H1 (cell line): ENCODE data around the gene ANXA9. TPM values are rescaled to one million over a fixed set of nuclear protein-coding genes. Genes with fewer than 3 reads are reported as not detected.

Experiments
- CTCF ChIA-PET: fragments of 300-600 bp; sonication (Branson Sonifier 250); formaldehyde crosslinking; loops from one replicate; lab custom pipeline; 2021; ENCODE audit not compliant: partially characterized antibody; lab: Charles Lee
- POLR2A ChIA-PET: fragments of 300-600 bp; sonication (Branson Sonifier 250); formaldehyde crosslinking; loops from one replicate; lab custom pipeline; 2021; ENCODE audit warnings: inconsistent platforms; ENCODE audit not compliant: partially characterized antibody; lab: Charles Lee
- DNase-seq, 2 experiments: peaks; one replicate each; pipeline versions ENCODE4 v3.0.0 to v3.0.0-alpha.2; 2010 to 2022; ENCODE audit warnings: low spot score in 2 of 2, low read depth in 1 of 2, mixed read lengths in 1 of 2
- FAIRE-seq: peaks from 2 replicates; lab custom pipeline; 2011; peaks lifted over from hg19 to GRCh38; lab: Jason Lieb, UNC
- H2AFZ ChIP-seq: 2 replicates; pipeline ENCODE4 v1.8.1; 2012; ENCODE audit warnings: low read length, inconsistent platforms
- H2AK5ac ChIP-seq: 2 replicates; pipeline ENCODE4 v1.6.1; 2013; ENCODE audit warnings: low read depth, low read length
- H2BK120ac ChIP-seq: replicated peaks from 2 replicates; pipeline ENCODE3; 2013; ENCODE audit warnings: low read depth, low read length, inconsistent platforms
- H2BK12ac ChIP-seq: 2 replicates; pipeline ENCODE4 v1.6.1; 2013; ENCODE audit warnings: low read depth, low read length
- H2BK15ac ChIP-seq: 2 replicates; pipeline ENCODE4 v1.6.1; 2013; ENCODE audit warnings: low read length
- H2BK20ac ChIP-seq: 2 replicates; pipeline ENCODE4 v1.6.1; 2013; ENCODE audit warnings: low read length
- H2BK5ac ChIP-seq: 2 replicates; pipeline ENCODE4 v1.6.1; 2013; ENCODE audit warnings: low read depth, low read length
- H3K14ac ChIP-seq: 2 replicates; pipeline ENCODE4 v1.6.1; 2013; ENCODE audit warnings: inconsistent platforms; ENCODE audit not compliant: insufficient read length
- H3K18ac ChIP-seq: 2 replicates; pipeline ENCODE4 v1.6.1; 2013; ENCODE audit warnings: low read length; ENCODE audit errors: extremely low read depth
- H3K23ac ChIP-seq: 2 replicates; pipeline ENCODE4 v1.6.1; 2013; ENCODE audit warnings: inconsistent platforms; ENCODE audit not compliant: insufficient read length
- H3K23me2 ChIP-seq: 2 replicates; pipeline ENCODE4 v1.6.1; 2013; ENCODE audit warnings: low read depth, low read length
- H3K27ac ChIP-seq: 2 replicates; pipeline ENCODE4 v1.6.1; 2011; ENCODE audit warnings: low read depth, low read length, inconsistent platforms
- H3K27me3 ChIP-seq, 4 experiments: replicated peaks in 1 of 4; 1 replicate in 1 of 4; 2 replicates in 3 of 4; pipeline versions ENCODE4 v1.6.1 to v1.8.1; 2011 to 2013; ENCODE audit warnings: low read length in 3 of 4, mild to moderate bottlenecking in 3 of 4, inconsistent platforms in 2 of 4, mixed read lengths in 2 of 4, moderate library complexity in 1 of 4; ENCODE audit not compliant: control insufficient read depth in 3 of 4, insufficient read depth in 3 of 4; ENCODE audit errors: extremely low read depth in 1 of 4
- H3K36me3 ChIP-seq, 4 experiments: 2 replicates each; pipeline versions ENCODE4 v1.6.1 to v1.8.1; 2011 to 2013; ENCODE audit warnings: mild to moderate bottlenecking in 4 of 4, low read length in 3 of 4, moderate library complexity in 2 of 4, control low read depth in 1 of 4, inconsistent platforms in 1 of 4; ENCODE audit not compliant: insufficient read depth in 4 of 4, control insufficient read depth in 2 of 4
- H3K4ac ChIP-seq: replicated peaks from 2 replicates; pipeline ENCODE3; 2013; ENCODE audit warnings: low read length, low read depth, mixed read lengths, inconsistent platforms; ENCODE audit not compliant: insufficient read length
- H3K4me1 ChIP-seq, 4 experiments: replicated peaks in 1 of 4; 1 replicate in 1 of 4; 2 replicates in 3 of 4; pipeline versions ENCODE4 v1.6.1 to v1.8.1; 2011 to 2013; ENCODE audit warnings: low read length in 3 of 4, inconsistent platforms in 2 of 4, mixed read lengths in 1 of 4; ENCODE audit not compliant: insufficient read depth in 4 of 4, control insufficient read depth in 3 of 4
- H3K4me2 ChIP-seq, 2 experiments: 2 replicates each; pipeline versions ENCODE4 v1.6.1 to v1.8.1; 2011 to 2013; ENCODE audit warnings: low read depth in 2 of 2, low read length in 2 of 2, control low read depth in 1 of 2, inconsistent platforms in 1 of 2, mild to moderate bottlenecking in 1 of 2; ENCODE audit not compliant: insufficient read depth in 1 of 2
- H3K4me3 ChIP-seq, 4 experiments: fragments of 200-600, 300-600 bp in 1 of 4; sonication (generic), shearing (Covaris generic), sonication (Bioruptor Twin) in 1 of 4; 2 replicates each; pipeline versions ENCODE4 v1.5.1 to v1.8.1; 2011 to 2016; ENCODE audit warnings: low read length in 4 of 4, low read depth in 3 of 4, control low read depth in 2 of 4, inconsistent platforms in 2 of 4, mild to moderate bottlenecking in 2 of 4, mixed read lengths in 1 of 4, moderate library complexity in 1 of 4; ENCODE audit not compliant: insufficient read depth in 2 of 4; ENCODE audit errors: extremely low read depth in 1 of 4
- H3K56ac ChIP-seq: replicated peaks from 2 replicates; pipeline ENCODE3; 2013; ENCODE audit warnings: low read depth, mild to moderate bottlenecking, mixed read lengths, low read length, inconsistent platforms; ENCODE audit not compliant: insufficient read length
- H3K79me1 ChIP-seq: 2 replicates; pipeline ENCODE4 v1.6.1; 2013; ENCODE audit warnings: low read depth, low read length, control low read depth
- H3K79me2 ChIP-seq, 2 experiments: 2 replicates each; pipeline versions ENCODE4 v1.6.1 to v1.8.1; 2012 to 2013; ENCODE audit warnings: low read length in 2 of 2, mild to moderate bottlenecking in 2 of 2, inconsistent platforms in 1 of 2; ENCODE audit not compliant: insufficient read depth in 2 of 2, control insufficient read depth in 1 of 2
- H3K9ac ChIP-seq, 4 experiments: replicated peaks in 1 of 4; 1 replicate in 1 of 4; 2 replicates in 3 of 4; pipeline versions ENCODE4 v1.6.1 to v1.8.1; 2011 to 2013; ENCODE audit warnings: low read depth in 3 of 4, low read length in 3 of 4, control low read depth in 2 of 4, mild to moderate bottlenecking in 2 of 4, moderate library complexity in 2 of 4, inconsistent platforms in 1 of 4; ENCODE audit errors: extremely low read depth in 1 of 4
- H3K9me3 ChIP-seq, 2 experiments: 2 replicates each; pipeline versions ENCODE4 v1.6.1 to v1.8.1; 2012 to 2013; ENCODE audit warnings: mild to moderate bottlenecking in 2 of 2, moderate library complexity in 2 of 2, control low read depth in 1 of 2, inconsistent platforms in 1 of 2, low read depth in 1 of 2, low read length in 1 of 2, mixed read lengths in 1 of 2; ENCODE audit not compliant: insufficient read depth in 2 of 2
- H4K20me1 ChIP-seq, 2 experiments: replicated peaks in 1 of 2; 2 replicates each; pipeline versions ENCODE3 to v1.8.1; 2011 to 2013; ENCODE audit warnings: inconsistent platforms in 2 of 2, low read length in 2 of 2, mild to moderate bottlenecking in 1 of 2; ENCODE audit not compliant: insufficient read depth in 2 of 2, control insufficient read depth in 1 of 2
- H4K5ac ChIP-seq: 2 replicates; pipeline ENCODE4 v1.6.1; 2013; ENCODE audit warnings: low read length, low read depth, mixed read lengths, inconsistent platforms; ENCODE audit not compliant: insufficient read length
- H4K8ac ChIP-seq: 2 replicates; pipeline ENCODE4 v1.8.0; 2013; ENCODE audit warnings: mild to moderate bottlenecking, moderate library complexity, low read length, inconsistent platforms; ENCODE audit not compliant: insufficient read depth; ENCODE audit errors: extremely low read depth
- H4K91ac ChIP-seq: replicated peaks from 2 replicates; pipeline ENCODE3; 2013; ENCODE audit warnings: low read length, mixed read lengths, inconsistent platforms; ENCODE audit not compliant: insufficient read length
- CTCF ChIP-seq, 3 experiments: IDR thresholded peaks; 1 replicate in 2 of 3; 2 replicates in 1 of 3; pipeline versions ENCODE4 v1.5.1 to v1.6.1; 2011; ENCODE audit warnings: low read length in 3 of 3, mild to moderate bottlenecking in 3 of 3, inconsistent platforms in 2 of 3, low read depth in 1 of 3, moderate library complexity in 1 of 3; ENCODE audit not compliant: insufficient read depth in 1 of 3; ENCODE audit errors: control extremely low read depth in 1 of 3
- RAD21 ChIP-seq, 2 experiments: IDR thresholded peaks in 1 of 2; conservative IDR thresholded peaks in 1 of 2; 2 replicates each; pipeline ENCODE4 v1.6.1; 2011; ENCODE audit warnings: low read depth in 2 of 2, low read length in 2 of 2, improper control_type of control experiment in 1 of 2, inconsistent platforms in 1 of 2, mild to moderate bottlenecking in 1 of 2, moderate library complexity in 1 of 2
- SUZ12 ChIP-seq: fragments of 200-600 bp; sonication (generic); IDR thresholded peaks from 2 replicates; pipeline ENCODE4 v1.6.1; 2012; ENCODE audit warnings: mild to moderate bottlenecking, inconsistent platforms, low read length, moderate library complexity, mixed read lengths
- WGBS, 2 experiments: shearing (Covaris generic) in 1 of 2; methylation state at CpG; one replicate each; pipeline versions ENCODE4 v1.1.6 to v1.1.7; 2013 to 2015; ENCODE audit warnings: low lambda C conversion rate in 2 of 2, mixed read lengths in 2 of 2, inconsistent platforms in 1 of 2, low coverage in 1 of 2, missing lambda C conversion rate in 1 of 2; ENCODE audit not compliant: insufficient replicate concordance in 2 of 2, insufficient coverage in 1 of 2, insufficient read length in 1 of 2; ENCODE audit errors: extremely low coverage in 1 of 2, missing lambda C conversion rate in 1 of 2; 5-methylcytosine and 5-hydroxymethylcytosine counted together
- polyA plus RNA-seq, 7 experiments: library from polyadenylated mRNA; depleted of rRNA in 3 of 7; stranded (reverse) in 5 of 7; unstranded in 2 of 7; fragments of >200 nt in 5 of 7; fragments of 200-250 nt in 2 of 7; gene quantifications; 1 replicate in 5 of 7; 2 replicates in 1 of 7; 4 replicates in 1 of 7; pipeline versions ENCODE4 v1.2.1 to v1.2.3, GENCODE V29; 2011 to 2013; ENCODE audit warnings: missing spikeins in 2 of 7, mixed read lengths in 2 of 7
- total RNA-seq: library from RNA; stranded (reverse); fragmentation: NEBNext Ultra II Directional; extraction: Animal tissue kit (Norgen Biotek cat#: 25700); gene quantifications from 2 replicates; pipeline ENCODE4 v1.2.1, GENCODE V29; 2021

The ANXA9 gene
- total and polyA plus RNA-seq, 2 of the 8 experiments (the other 6 are each of a cell fraction or from before 2014, with no cell fraction given): 1.8 to 3.5 TPM

GRCh38 chr1:150995896-150996295, 13.8 kb downstream of the ANXA9 start:
- 0 out of 2 replicates have a peak overlapping the region, but pooled peaks have one; percentile 51 for H3K27ac ChIP-seq
- FAIRE-seq: no peak

More at GRCh38 chr1:150995896-150996295, 13.8 kb downstream of the ANXA9 start:
- Histone ChIP-seq H3K36me3 (peaks cover 0 to 7% (median 5%) of the 10 kb centered on the region in 4 experiments; a peak in 6 of 8 replicates), H4K20me1 (no peaks in the 10 kb centered on the region), H3K4me1 (peaks cover 0 to 4% (median 0%) of the 10 kb centered on the region in 4 experiments; a peak in 1 of 7 replicates), H2AFZ (peak overlapping the region; percentile 60; the same call in 1 of the 2 replicates), H3K27me3 (no peaks in the 10 kb centered on the region), H2AK5ac (peak overlapping the region; percentile 93; the same call in 1 of the 2 replicates), H4K5ac (no peak overlapping the region), H3K79me1 (no peaks in the 10 kb centered on the region), H3K79me2 (no peaks in the 10 kb centered on the region), H2BK5ac (0 out of 2 replicates have a peak overlapping the region, but pooled peaks have one; percentile 77), H3K14ac (no peak overlapping the region), H3K4me3 (no peak overlapping the region), H3K4me2 (no peak overlapping the region), H3K9me3 (no peaks in the 10 kb centered on the region), H3K9ac (peak overlapping the region in 1 of 4 experiments; percentile 12; a peak in 1 of 7 replicates), H2BK12ac (peak overlapping the region; percentile 77), H2BK120ac (no peak overlapping the region), H4K8ac (no peak overlapping the region), H3K23ac (no peak overlapping the region), H3K4ac (no peak overlapping the region), H3K56ac (no peak overlapping the region), H3K23me2 (no peaks in the 10 kb centered on the region), H2BK15ac (no peak overlapping the region), H3K18ac (0 out of 2 replicates have a peak overlapping the region, but pooled peaks have one; percentile 17), H2BK20ac (no peak overlapping the region), H4K91ac (no peak overlapping the region)
- DNase-seq: peak in 1 of 2 experiments; percentile 81
- no peak for TF ChIP-seq SUZ12
- peak; percentile 44 to 71 (median 62) for TF ChIP-seq CTCF (IDR thresholded peaks at IDR 0.05; ENCODE audit: control extremely low read depth in 1 of 3, insufficient read depth in 1 of 3, low read depth in 1 of 3, low read length in 3 of 3)
- peak; percentile 73 to 76 for TF ChIP-seq RAD21 (IDR thresholded peaks at IDR 0.05 in 1 of 2, conservative IDR thresholded peaks at IDR 0.05 in 1 of 2; ENCODE audit: low read depth in 2 of 2, low read length in 2 of 2)
- WGBS, 2 experiments: 48% methylated on average over 9 of the region's 9 CpGs; no CpG with 5 or more reads in 1 of the 2 experiments
- ChIA-PET CTCF (interaction anchor here (0.5 to 7.0 kb wide), 34 partner anchors 9 to 577 kb away, joined by 3 to 183 read pairs (median 3); partner anchors contain the start of genes ANXA9, CDC42SE1, CERS2 and MINDY1), POLR2A (interaction anchor here (0.6 to 6.3 kb wide), 8 partner anchors 9 to 381 kb away, joined by 3 to 44 read pairs (median 4); partner anchors contain the start of genes ANXA9 and MINDY1)
